HG03139 (cell line): ENCODE data around the gene SERPINA4.
"Not testable (repeated sequence)": the region's sequence is repeated elsewhere in the genome, so short reads cannot be mapped to it uniquely, and the experiment has no call there.

Experiments used
- ATAC-seq: cut with Tn5 transposase; IDR thresholded peaks from one replicate; pipeline ENCODE4 v1.9.1; 2021; ENCODE audit not compliant: unreplicated experiment

Gene SERPINA4

GRCh38 chr14:94564381-94564780, 3.1 kb downstream of the SERPINA4 start:
- ATAC-seq: no peak

GRCh38 chr14:94568186-94568585, 6.9 kb downstream of the SERPINA4 start:
- no peak for ATAC-seq

- no peak for ATAC-seq
These were observed 8.2 kb downstream of the SERPINA4 start for GRCh38 chr14:94569381-94570001.

- no peak for ATAC-seq
These were observed 8.8 kb downstream of the SERPINA4 start for GRCh38 chr14:94570002-94570400.

GRCh38 chr14:94570440-94570839, 9.2 kb downstream of the SERPINA4 start:
- ATAC-seq: no peak

GRCh38 chr14:94571395-94571794, 10.2 kb downstream of the SERPINA4 start:
- ATAC-seq: no peak

- no peak for ATAC-seq
These were observed 10.7 kb downstream of the SERPINA4 start for GRCh38 chr14:94571950-94572349.

GRCh38 chr14:94572637-94573303, 11.5 kb downstream of the SERPINA4 start:
- no peak for ATAC-seq

- no peak for ATAC-seq
These were observed 12.4 kb downstream of the SERPINA4 start for GRCh38 chr14:94573475-94574277.

- no peak for ATAC-seq
These were observed 13.1 kb downstream of the SERPINA4 start for GRCh38 chr14:94574336-94574735.

GRCh38 chr14:94575730-94576585, 14.7 kb downstream of the SERPINA4 start:
- ATAC-seq: no peak

GRCh38 chr14:94577472-94577871, 16.2 kb downstream of the SERPINA4 start:
- ATAC-seq: not testable (repeated sequence)

- ATAC-seq: no peak
These were observed 17.5 kb downstream of the SERPINA4 start for GRCh38 chr14:94578712-94579111.

GRCh38 chr14:94581127-94581999, 20.1 kb downstream of the SERPINA4 start, which contains the start of gene SERPINA5:
Gene SERPINA5 (plus strand): TSS chr14:94581426. CDS start chr14:94587363, 5,937 bp downstream.
- no peak for ATAC-seq

- no peak for ATAC-seq
These were observed 21.0 kb downstream of the SERPINA4 start for GRCh38 chr14:94582199-94582750.

GRCh38 chr14:94582851-94583250, 21.6 kb downstream of the SERPINA4 start:
- ATAC-seq: no peak

- no peak for ATAC-seq
These were observed 22.3 kb downstream of the SERPINA4 start for GRCh38 chr14:94583557-94583956.

- no peak for ATAC-seq
These were observed 23.5 kb downstream of the SERPINA4 start for GRCh38 chr14:94584591-94585280.

- no peak for ATAC-seq
These were observed 25.4 kb downstream of the SERPINA4 start for GRCh38 chr14:94586635-94587034.
